ENCODE data around the gene TSFM.

Gene TSFM

DNA sequence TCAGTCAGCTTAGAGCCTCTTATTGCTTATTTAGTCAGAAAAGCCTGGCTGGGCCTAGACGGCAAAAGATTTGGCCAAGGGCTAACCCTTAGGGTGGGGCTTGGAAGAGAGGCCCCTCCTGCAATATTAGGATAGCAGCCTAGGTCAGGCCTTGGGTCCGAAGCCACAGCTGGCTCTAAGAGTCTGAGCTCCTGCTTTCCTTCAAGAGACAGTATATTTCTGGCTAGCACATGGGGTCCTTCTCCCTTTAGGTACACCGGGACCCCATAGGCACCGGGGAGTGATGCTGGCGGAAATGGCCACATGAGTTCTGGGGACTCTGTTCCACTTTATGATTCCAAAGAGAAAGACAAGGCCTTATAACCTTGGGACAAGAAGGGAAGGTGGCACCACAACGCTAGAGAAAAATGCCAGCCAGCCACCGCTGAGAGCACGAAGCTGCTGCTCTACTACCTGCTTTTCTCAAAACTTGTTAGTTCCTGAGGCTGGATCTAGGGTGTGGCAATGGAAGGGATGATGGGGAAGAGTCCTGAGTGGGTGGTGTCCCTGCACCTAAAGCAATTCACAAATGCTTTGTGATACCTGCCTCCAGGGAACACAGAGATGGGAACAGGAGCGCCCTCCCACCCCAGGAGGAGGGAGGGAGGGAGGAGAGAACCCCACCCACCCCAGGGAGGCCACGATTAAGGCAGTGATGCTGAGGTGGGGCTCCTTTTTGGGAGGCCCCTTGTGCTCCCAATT lies 39.1 kb downstream of the TSFM start:
- in situ Hi-C loops (cut with HindIII; ENCODE audit: low pct_ligation_motif_present, low sequenced_read_pairs), result no loop called here
- no peak for DNase-seq
- no peak for TF ChIP-seq CTCF (IDR thresholded peaks at IDR 0.05; ENCODE audit: low read depth, low read length, missing control alignments)
- H3K27me3 ChIP-seq (replicated peaks), result no peaks in the 10 kb centered on the region
- peaks cover 67% of the 10 kb centered on the region for H3K36me3 ChIP-seq (replicated peaks)
- H3K27ac ChIP-seq, result no peak overlapping the region
- H3K4me3 ChIP-seq (ENCODE audit: low read depth, low read length), result no peak overlapping the region

DNA sequence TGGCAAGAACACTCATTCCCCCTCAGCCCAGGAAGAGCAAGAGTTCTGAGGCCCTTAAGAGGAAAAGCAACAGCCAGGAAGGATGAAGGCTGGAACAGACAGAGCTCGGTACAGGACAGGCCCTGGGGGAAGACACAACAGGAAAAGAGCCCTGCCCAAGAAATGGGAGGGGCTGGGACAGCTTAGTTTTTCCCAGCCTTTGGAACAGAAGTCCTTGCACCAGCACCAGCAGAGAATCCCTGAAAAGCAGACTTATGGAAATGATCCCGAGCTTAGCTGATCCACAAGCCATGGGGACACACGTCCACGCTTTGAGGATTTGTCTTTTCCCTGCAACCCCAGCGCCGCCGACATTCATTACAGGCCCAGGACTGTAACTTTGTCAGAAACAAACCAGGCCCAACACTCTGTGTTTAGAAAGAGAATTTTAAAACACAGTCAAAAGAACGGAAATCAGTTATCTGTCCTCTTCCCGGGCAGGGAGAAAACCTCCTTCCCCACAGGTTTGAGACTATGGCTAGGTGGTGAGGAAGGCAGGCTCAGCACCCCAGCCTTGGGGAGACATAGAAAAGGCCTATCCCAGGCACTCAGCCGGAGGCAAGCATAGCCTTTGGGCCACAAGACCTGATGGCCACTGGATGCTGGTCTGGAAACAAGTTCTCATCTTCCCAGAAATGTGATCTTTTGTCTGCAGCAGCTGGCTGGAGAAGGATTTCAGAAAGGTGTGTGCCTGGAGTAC lies 40.0 kb downstream of the TSFM start:
- peaks cover 76% of the 10 kb centered on the region for H3K36me3 ChIP-seq (replicated peaks)
- no peak for DNase-seq
- in situ Hi-C loops (cut with HindIII; ENCODE audit: low pct_ligation_motif_present, low sequenced_read_pairs), result no loop called here
- no peak overlapping the region for H3K4me3 ChIP-seq (ENCODE audit: low read depth, low read length)
- H3K27me3 ChIP-seq (replicated peaks), result no peaks in the 10 kb centered on the region
- H3K27ac ChIP-seq, result no peak overlapping the region
- TF ChIP-seq CTCF (IDR thresholded peaks at IDR 0.05; ENCODE audit: low read depth, low read length, missing control alignments), result no peak

DNA sequence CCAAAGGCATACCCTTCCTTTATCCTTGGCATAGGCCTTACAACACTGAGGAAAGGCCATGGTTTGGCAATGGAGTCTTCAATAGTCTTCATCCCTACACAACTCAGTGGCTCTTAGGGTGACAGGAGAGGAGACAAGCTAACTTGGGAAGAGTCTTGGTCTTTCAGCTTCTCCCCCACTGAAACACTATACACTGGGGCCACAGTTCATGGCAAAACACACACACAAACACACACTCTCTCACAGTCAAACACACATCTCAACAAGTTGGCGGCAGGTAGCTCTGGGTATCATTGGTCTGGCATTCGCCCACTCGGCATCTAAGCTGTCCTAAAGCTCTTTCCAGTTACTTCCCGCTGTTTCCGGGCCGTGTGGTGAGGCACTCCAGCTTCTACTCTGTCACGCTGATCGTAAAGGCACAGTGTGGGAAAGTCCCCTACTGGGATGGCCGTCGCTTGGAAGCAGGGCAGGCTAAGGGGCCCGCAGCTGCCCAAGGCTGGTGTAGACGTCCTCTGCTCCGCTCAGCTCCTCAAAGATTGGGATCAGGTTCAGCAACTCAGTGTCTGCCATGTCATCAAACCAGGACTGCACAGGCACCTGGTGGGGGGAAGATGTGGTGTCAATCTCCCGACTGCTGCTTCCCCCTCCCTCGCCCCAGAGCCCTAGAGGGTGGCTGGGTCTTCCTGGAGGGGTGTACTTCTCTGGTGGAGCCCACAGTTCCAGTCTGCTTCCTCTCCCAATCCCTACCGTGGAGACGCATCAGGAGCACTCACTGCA lies 40.7 kb downstream of the TSFM start:
- H3K27me3 ChIP-seq (replicated peaks), result no peaks in the 10 kb centered on the region
- H3K4me3 ChIP-seq (ENCODE audit: low read depth, low read length), result no peak overlapping the region
- no peak overlapping the region for H3K27ac ChIP-seq
- peaks cover 81% of the 10 kb centered on the region for H3K36me3 ChIP-seq (replicated peaks)
- TF ChIP-seq CTCF (IDR thresholded peaks at IDR 0.05; ENCODE audit: low read depth, low read length, missing control alignments), result no peak
- in situ Hi-C loops (cut with HindIII; ENCODE audit: low pct_ligation_motif_present, low sequenced_read_pairs), result no loop called here
- DNase-seq, result no peak

GRCh38 chr12:57823908-57824640 lies 41.5 kb downstream of the TSFM start:
- in situ Hi-C loops (cut with HindIII; ENCODE audit: low pct_ligation_motif_present, low sequenced_read_pairs), result no loop called here
- DNase-seq, result no peak
- no peaks in the 10 kb centered on the region for H3K27me3 ChIP-seq (replicated peaks)
- no peak for TF ChIP-seq CTCF (IDR thresholded peaks at IDR 0.05; ENCODE audit: low read depth, low read length, missing control alignments)
- peaks cover 88% of the 10 kb centered on the region for H3K36me3 ChIP-seq (replicated peaks)
- no peak overlapping the region for H3K4me3 ChIP-seq (ENCODE audit: low read depth, low read length)
- no peak overlapping the region for H3K27ac ChIP-seq

DNA sequence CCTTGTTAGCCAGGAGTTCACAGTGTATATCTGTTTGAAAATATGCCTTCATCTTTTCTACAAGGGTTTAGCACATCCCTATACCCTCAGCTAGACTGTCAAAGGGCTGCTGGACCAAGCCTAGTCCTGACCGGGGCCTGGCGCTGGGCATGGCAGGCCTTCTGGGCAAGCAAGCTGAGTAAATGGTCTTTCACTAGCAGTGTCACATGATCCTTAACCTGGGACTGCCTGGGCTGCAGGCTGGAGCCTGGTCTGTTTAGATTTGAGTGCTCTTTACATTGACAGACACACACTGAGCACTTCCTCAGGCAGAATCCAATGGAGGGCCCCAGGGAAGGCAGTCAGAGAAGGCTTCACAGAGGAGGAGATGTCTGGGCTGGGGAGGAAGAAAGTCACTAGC lies 42.9 kb downstream of the TSFM start:
- peaks cover 79% of the 10 kb centered on the region for H3K36me3 ChIP-seq (replicated peaks)
- H3K4me3 ChIP-seq (ENCODE audit: low read depth, low read length), result no peak overlapping the region
- in situ Hi-C loops (cut with HindIII; ENCODE audit: low pct_ligation_motif_present, low sequenced_read_pairs), result no loop called here
- no peak for DNase-seq
- no peak overlapping the region for H3K27ac ChIP-seq
- H3K27me3 ChIP-seq (replicated peaks), result no peaks in the 10 kb centered on the region
- TF ChIP-seq CTCF (IDR thresholded peaks at IDR 0.05; ENCODE audit: low read depth, low read length, missing control alignments), result no peak

Measured in brain microvascular endothelial cell (primary cell).